Activated CD4-positive, alpha-beta memory T cell treated with anti-CD3 and anti-CD28 coated beads, Interleukin-2, amount 10 ng/mL, durations not matched to agents 7 days and 5 days (primary cell): ENCODE results near the gene CACNG6. TPM values are rescaled to one million over a fixed set of nuclear protein-coding genes. Genes with fewer than 3 reads are reported as not detected.

Experiments
- CTCF ChIA-PET: fragments of 350-600 bp; sonication (Branson Sonifier 250); formaldehyde crosslinking; loops from one replicate; lab custom pipeline; 2021; ENCODE audit warnings: antibody characterized with exemption, inconsistent platforms; lab: Charles Lee
- POLR2A ChIA-PET: fragments of 350-600 bp; sonication (Branson Sonifier 250); formaldehyde crosslinking; loops from one replicate; lab custom pipeline; 2021; ENCODE audit warnings: antibody characterized with exemption; lab: Charles Lee
- DNase-seq: peaks from one replicate; pipeline ENCODE4 v3.0.0-alpha.2; 2020
- H3K27ac Mint-ChIP-seq: one replicate; pipeline ENCODE4 v1.8.0; 2021; ENCODE audit warnings: mild to moderate bottlenecking, mixed read lengths
- H3K27me3 Mint-ChIP-seq: one replicate; pipeline ENCODE4 v1.8.0; 2021; ENCODE audit warnings: mixed read lengths
- H3K36me3 Mint-ChIP-seq: one replicate; pipeline ENCODE4 v1.8.0; 2021; ENCODE audit warnings: low read depth, mixed read lengths
- H3K4me1 Mint-ChIP-seq: one replicate; pipeline ENCODE4 v1.8.0; 2021; ENCODE audit warnings: mixed read lengths
- H3K4me3 Mint-ChIP-seq: one replicate; pipeline ENCODE4 v1.8.0; 2021; ENCODE audit warnings: mild to moderate bottlenecking, mixed read lengths
- H3K9me3 Mint-ChIP-seq: one replicate; pipeline ENCODE4 v1.8.0; 2021; ENCODE audit warnings: mixed read lengths
- total RNA-seq, 2 experiments: library from RNA; stranded (reverse); gene quantifications; one replicate each; pipeline ENCODE4 v1.2.3, GENCODE V29; 2021

Gene CACNG6
- total RNA-seq, 2 experiments from 2014 or later, result not detected

GRCh38 chr19:53994811-53995210 lies 3.4 kb downstream of the CACNG6 start:
- Mint-ChIP-seq H3K36me3 (no peaks in the 10 kb centered on the region), H3K27ac (no peak overlapping the region), H3K4me1 (no peaks in the 10 kb centered on the region), H3K9me3 (no peaks in the 10 kb centered on the region), H3K4me3 (no peak overlapping the region), H3K27me3 (peaks cover 35% of the 10 kb centered on the region)
- DNase-seq, result no peak
- ChIA-PET POLR2A (no interaction called here), CTCF (no interaction called here)

GRCh38 chr19:53998223-53998622 lies 6.8 kb downstream of the CACNG6 start:
- H3K27ac Mint-ChIP-seq, result no peak overlapping the region
- no peaks in the 10 kb centered on the region for H3K4me1 Mint-ChIP-seq
- H3K9me3 Mint-ChIP-seq, result no peaks in the 10 kb centered on the region
- H3K36me3 Mint-ChIP-seq, result no peaks in the 10 kb centered on the region
- H3K27me3 Mint-ChIP-seq, result peaks cover 30% of the 10 kb centered on the region
- no peak for DNase-seq
- ChIA-PET CTCF (interaction anchor here (0.7 kb wide), 1 partner anchor 1138 kb away, joined by 6 read pairs; no protein-coding TSS in a partner anchor), POLR2A (no interaction called here)
- no peak overlapping the region for H3K4me3 Mint-ChIP-seq

- CTCF ChIA-PET, result no interaction called here
- H3K4me3 Mint-ChIP-seq, result no peak overlapping the region
Observed at GRCh38 chr19:53999694-54000093, 8.3 kb downstream of the CACNG6 start.

GRCh38 chr19:54001496-54001895 lies 10.1 kb downstream of the CACNG6 start:
- DNase-seq, result no peak
- no peak overlapping the region for H3K4me3 Mint-ChIP-seq
- H3K27me3 Mint-ChIP-seq, result peaks cover 4% of the 10 kb centered on the region
- no peaks in the 10 kb centered on the region for H3K4me1 Mint-ChIP-seq
- no peaks in the 10 kb centered on the region for H3K9me3 Mint-ChIP-seq
- no peak overlapping the region for H3K27ac Mint-ChIP-seq
- ChIA-PET POLR2A (no interaction called here), CTCF (no interaction called here)
- no peaks in the 10 kb centered on the region for H3K36me3 Mint-ChIP-seq

More at GRCh38 chr19:53999694-54000093, 8.3 kb downstream of the CACNG6 start:
- Mint-ChIP-seq H3K9me3 (no peaks in the 10 kb centered on the region), H3K27me3 (peaks cover 16% of the 10 kb centered on the region), H3K4me1 (no peaks in the 10 kb centered on the region), H3K36me3 (no peaks in the 10 kb centered on the region), H3K27ac (no peak overlapping the region)
- POLR2A ChIA-PET, result no interaction called here
- DNase-seq, result no peak

GRCh38 chr19:54002495-54003315 lies 11.3 kb downstream of the CACNG6 start:
- H3K4me3 Mint-ChIP-seq, result no peak overlapping the region
- H3K27me3 Mint-ChIP-seq, result peaks cover 4% of the 10 kb centered on the region
- ChIA-PET CTCF (no interaction called here), POLR2A (no interaction called here)
- no peaks in the 10 kb centered on the region for H3K36me3 Mint-ChIP-seq
- no peak overlapping the region for H3K27ac Mint-ChIP-seq
- no peaks in the 10 kb centered on the region for H3K4me1 Mint-ChIP-seq
- no peak for DNase-seq
- H3K9me3 Mint-ChIP-seq, result no peaks in the 10 kb centered on the region

- ChIA-PET POLR2A (no interaction called here), CTCF (interaction anchor here (1.0 kb wide), 1 partner anchor 14 kb away, joined by 5 read pairs; no protein-coding TSS in a partner anchor)
- Mint-ChIP-seq H3K36me3 (no peaks in the 10 kb centered on the region), H3K27ac (no peak overlapping the region), H3K4me1 (peaks cover 6% of the 10 kb centered on the region), H3K4me3 (no peak overlapping the region), H3K27me3 (peaks cover 4% of the 10 kb centered on the region), H3K9me3 (no peaks in the 10 kb centered on the region)
- DNase-seq, result no peak
Observed at GRCh38 chr19:54009440-54009839, 18.0 kb downstream of the CACNG6 start.

GRCh38 chr19:54010474-54010873 lies 19.0 kb downstream of the CACNG6 start:
- H3K27ac Mint-ChIP-seq, result no peak overlapping the region
- no peaks in the 10 kb centered on the region for H3K9me3 Mint-ChIP-seq
- CTCF ChIA-PET, result no interaction called here
- peaks cover 6% of the 10 kb centered on the region for H3K4me1 Mint-ChIP-seq
- no peaks in the 10 kb centered on the region for H3K36me3 Mint-ChIP-seq
- H3K27me3 Mint-ChIP-seq, result peaks cover 7% of the 10 kb centered on the region
- DNase-seq, result no peak
- POLR2A ChIA-PET, result no interaction called here
- H3K4me3 Mint-ChIP-seq, result no peak overlapping the region

GRCh38 chr19:54011507-54012211 lies 20.2 kb downstream of the CACNG6 start:
- Mint-ChIP-seq H3K4me3 (no peak overlapping the region), H3K9me3 (no peaks in the 10 kb centered on the region), H3K4me1 (peaks cover 6% of the 10 kb centered on the region), H3K36me3 (no peaks in the 10 kb centered on the region), H3K27ac (no peak overlapping the region), H3K27me3 (peaks cover 12% of the 10 kb centered on the region)
- POLR2A ChIA-PET, result no interaction called here
- CTCF ChIA-PET, result no interaction called here
- no peak for DNase-seq

- Mint-ChIP-seq H3K27me3 (peaks cover 14% of the 10 kb centered on the region), H3K4me1 (peaks cover 5% of the 10 kb centered on the region), H3K9me3 (no peaks in the 10 kb centered on the region), H3K27ac (no peak overlapping the region), H3K36me3 (no peaks in the 10 kb centered on the region), H3K4me3 (no peak overlapping the region)
- POLR2A ChIA-PET, result no interaction called here
- CTCF ChIA-PET, result interaction anchor here (1.0 kb wide), 1 partner anchor 11 kb away, joined by 3 read pairs; no protein-coding TSS in a partner anchor
- DNase-seq, result no peak
Observed at GRCh38 chr19:54013866-54014265, 22.4 kb downstream of the CACNG6 start.

- ChIA-PET POLR2A (no interaction called here), CTCF (interaction anchor here (0.5 to 1.0 kb wide), 2 partner anchors 10 to 86 kb away, joined by 3 read pairs; no protein-coding TSS in a partner anchor)
- Mint-ChIP-seq H3K4me3 (no peak overlapping the region), H3K9me3 (no peaks in the 10 kb centered on the region), H3K27me3 (peaks cover 14% of the 10 kb centered on the region), H3K36me3 (no peaks in the 10 kb centered on the region), H3K27ac (no peak overlapping the region), H3K4me1 (peaks cover 13% of the 10 kb centered on the region)
- DNase-seq, result no peak
Observed at GRCh38 chr19:54014920-54015560, 23.6 kb downstream of the CACNG6 start.

GRCh38 chr19:54017261-54017660 lies 25.8 kb downstream of the CACNG6 start:
- ChIA-PET CTCF (interaction anchor here (0.6 to 1.1 kb wide), 4 partner anchors 9 to 224 kb away, joined by 3 read pairs; no protein-coding TSS in a partner anchor), POLR2A (interaction anchor here (1.2 kb wide), 1 partner anchor 151 kb away, joined by 3 read pairs; no protein-coding TSS in a partner anchor)
- Mint-ChIP-seq H3K27ac (no peak overlapping the region), H3K9me3 (no peaks in the 10 kb centered on the region), H3K27me3 (peaks cover 12% of the 10 kb centered on the region), H3K4me1 (peaks cover 25% of the 10 kb centered on the region), H3K4me3 (no peak overlapping the region), H3K36me3 (no peaks in the 10 kb centered on the region)
- DNase-seq, result no peak

- POLR2A ChIA-PET, result no interaction called here
- Mint-ChIP-seq H3K27ac (no peak overlapping the region), H3K4me1 (peaks cover 35% of the 10 kb centered on the region), H3K9me3 (no peaks in the 10 kb centered on the region), H3K27me3 (peaks cover 11% of the 10 kb centered on the region), H3K4me3 (no peak overlapping the region), H3K36me3 (no peaks in the 10 kb centered on the region)
- CTCF ChIA-PET, result interaction anchor here (0.9 to 3.5 kb wide), 2 partner anchors 169 to 228 kb away, joined by 3 to 23 read pairs; no protein-coding TSS in a partner anchor
- DNase-seq, result no peak
Observed at GRCh38 chr19:54021363-54021762, 29.9 kb downstream of the CACNG6 start.

- ChIA-PET CTCF (interaction anchor here (0.9 to 3.5 kb wide), 2 partner anchors 170 to 229 kb away, joined by 3 to 23 read pairs; no protein-coding TSS in a partner anchor), POLR2A (no interaction called here)
- no peaks in the 10 kb centered on the region for H3K9me3 Mint-ChIP-seq
- H3K4me3 Mint-ChIP-seq, result no peak overlapping the region
- H3K27ac Mint-ChIP-seq, result no peak overlapping the region
- peaks cover 8% of the 10 kb centered on the region for H3K27me3 Mint-ChIP-seq
- no peaks in the 10 kb centered on the region for H3K36me3 Mint-ChIP-seq
- no peak for DNase-seq
- H3K4me1 Mint-ChIP-seq, result peaks cover 35% of the 10 kb centered on the region
Observed at GRCh38 chr19:54021932-54022331, 30.5 kb downstream of the CACNG6 start.
